Nephron (organoid): Measurements from ENCODE around the gene FSTL5.

Experiments used
- H3K27ac Mint-ChIP-seq, 3 experiments: 2 replicates each; pipeline ENCODE4 v1.8.0; 2020; ENCODE audit warnings: mixed read lengths in 3 of 3, mild to moderate bottlenecking in 2 of 3, moderate library complexity in 1 of 3
- H3K27me3 Mint-ChIP-seq: 2 replicates; pipeline ENCODE4 v1.8.0; 2021; ENCODE audit warnings: low read depth, mild to moderate bottlenecking, moderate library complexity, mixed read lengths
- H3K36me3 Mint-ChIP-seq: 2 replicates; pipeline ENCODE4 v1.8.0; 2020; ENCODE audit warnings: low read depth, mixed read lengths
- H3K4me1 Mint-ChIP-seq: 2 replicates; pipeline ENCODE4 v1.8.0; 2020; ENCODE audit warnings: mixed read lengths
- H3K4me3 Mint-ChIP-seq, 3 experiments: 2 replicates each; pipeline ENCODE4 v1.8.0; 2020; ENCODE audit warnings: mild to moderate bottlenecking in 3 of 3, mixed read lengths in 3 of 3, moderate library complexity in 2 of 3
- H3K9me3 Mint-ChIP-seq: 2 replicates; pipeline ENCODE4 v1.8.0; 2020; ENCODE audit warnings: mixed read lengths
- TF ChIP-seq, protein P1 (sequence below), 3 experiments: fragments of 200-600 bp; sonication (generic); IDR thresholded peaks; one replicate each; pipeline ENCODE4 v1.5.0; 2021; ENCODE audit warnings: antibody characterized with exemption in 3 of 3; ENCODE audit not compliant: unreplicated experiment in 3 of 3

Gene FSTL5

DNA sequence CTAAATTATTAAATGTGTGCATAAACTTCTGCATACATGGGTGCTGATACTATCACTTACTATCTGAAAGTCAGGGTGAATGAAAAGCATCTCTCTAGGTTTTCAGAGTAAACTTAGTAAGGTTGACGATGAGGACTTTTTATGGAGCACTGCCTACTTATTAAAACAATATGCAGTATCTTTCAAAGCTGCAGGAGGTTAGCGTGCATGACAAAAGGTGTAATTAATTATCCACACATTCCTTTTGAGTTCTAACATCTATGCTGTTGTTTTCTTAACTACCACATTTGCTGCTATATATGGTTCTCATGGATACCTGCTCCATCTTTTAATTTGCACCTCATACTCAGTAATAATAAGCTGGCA is 256.2 kb downstream of the FSTL5 start:
- Mint-ChIP-seq H3K4me3 (no peak overlapping the region), H3K9me3 (no peaks in the 10 kb centered on the region), H3K27ac (no peak overlapping the region), H3K36me3 (no peaks in the 10 kb centered on the region), H3K27me3 (no peaks in the 10 kb centered on the region), H3K4me1 (no peaks in the 10 kb centered on the region)
- TF ChIP-seq, protein P1, sequence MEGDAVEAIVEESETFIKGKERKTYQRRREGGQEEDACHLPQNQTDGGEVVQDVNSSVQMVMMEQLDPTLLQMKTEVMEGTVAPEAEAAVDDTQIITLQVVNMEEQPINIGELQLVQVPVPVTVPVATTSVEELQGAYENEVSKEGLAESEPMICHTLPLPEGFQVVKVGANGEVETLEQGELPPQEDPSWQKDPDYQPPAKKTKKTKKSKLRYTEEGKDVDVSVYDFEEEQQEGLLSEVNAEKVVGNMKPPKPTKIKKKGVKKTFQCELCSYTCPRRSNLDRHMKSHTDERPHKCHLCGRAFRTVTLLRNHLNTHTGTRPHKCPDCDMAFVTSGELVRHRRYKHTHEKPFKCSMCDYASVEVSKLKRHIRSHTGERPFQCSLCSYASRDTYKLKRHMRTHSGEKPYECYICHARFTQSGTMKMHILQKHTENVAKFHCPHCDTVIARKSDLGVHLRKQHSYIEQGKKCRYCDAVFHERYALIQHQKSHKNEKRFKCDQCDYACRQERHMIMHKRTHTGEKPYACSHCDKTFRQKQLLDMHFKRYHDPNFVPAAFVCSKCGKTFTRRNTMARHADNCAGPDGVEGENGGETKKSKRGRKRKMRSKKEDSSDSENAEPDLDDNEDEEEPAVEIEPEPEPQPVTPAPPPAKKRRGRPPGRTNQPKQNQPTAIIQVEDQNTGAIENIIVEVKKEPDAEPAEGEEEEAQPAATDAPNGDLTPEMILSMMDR (IDR thresholded peaks at IDR 0.05; ENCODE audit: unreplicated experiment in 3 of 3) = no peak

DNA sequence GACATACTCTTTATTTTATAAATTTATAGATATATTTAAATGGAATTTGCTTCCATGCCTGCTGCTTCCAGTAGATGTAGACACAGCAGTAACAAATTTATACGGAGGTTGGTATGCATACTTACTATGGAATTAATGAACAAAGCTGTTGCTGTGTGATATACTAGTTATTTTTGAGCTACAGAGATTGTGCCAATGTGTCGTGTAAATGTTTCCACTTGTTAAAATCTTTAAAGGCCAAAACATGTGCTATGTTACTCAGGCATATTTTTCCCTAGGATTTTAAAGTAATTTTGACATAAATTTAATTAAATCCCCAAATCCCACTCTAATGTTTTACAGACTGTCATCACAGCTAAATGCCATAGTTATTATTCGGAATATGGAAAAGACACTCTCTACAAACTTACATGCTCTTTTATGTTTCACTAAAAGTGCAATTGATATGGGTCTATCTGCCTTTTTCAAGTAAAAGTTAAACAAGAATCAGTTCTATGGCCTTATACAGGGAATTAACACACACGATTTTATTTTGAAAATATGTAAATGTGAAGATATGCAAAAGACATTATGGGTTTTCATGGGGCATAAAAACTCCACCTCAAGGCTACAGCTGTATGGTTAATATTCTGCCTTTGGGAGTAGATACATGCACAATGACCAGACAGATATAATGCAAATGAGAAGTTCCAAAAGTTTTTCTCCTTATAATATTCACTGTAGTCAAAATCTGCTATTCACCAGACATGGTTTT is 256.8 kb downstream of the FSTL5 start:
- Mint-ChIP-seq H3K36me3 (no peaks in the 10 kb centered on the region), H3K4me1 (no peaks in the 10 kb centered on the region)

DNA sequence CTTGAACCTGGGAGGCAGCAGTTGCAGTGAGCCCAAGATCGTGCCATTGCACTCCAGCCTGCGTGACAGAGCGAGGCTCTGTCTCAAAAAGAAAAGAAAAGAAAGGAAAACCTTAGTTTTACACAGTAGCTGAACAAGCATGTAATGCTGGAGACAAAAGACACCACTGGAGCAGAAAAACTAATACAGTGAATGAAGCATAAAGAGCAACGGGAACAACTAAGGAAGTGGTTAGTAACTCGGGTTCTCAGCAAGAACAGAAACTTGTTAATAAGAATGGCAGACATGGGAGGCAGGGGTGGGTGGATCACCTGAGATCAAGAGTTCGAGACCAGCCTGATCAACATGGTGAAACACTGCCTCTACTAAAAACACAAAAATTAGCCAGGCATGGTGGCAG is 263.7 kb downstream of the FSTL5 start:
- Mint-ChIP-seq H3K4me3 (no peak overlapping the region), H3K27ac (no peak overlapping the region), H3K4me1 (no peaks in the 10 kb centered on the region), H3K9me3 (no peaks in the 10 kb centered on the region), H3K27me3 (no peaks in the 10 kb centered on the region), H3K36me3 (no peaks in the 10 kb centered on the region)
- TF ChIP-seq, protein P1 (IDR thresholded peaks at IDR 0.05; ENCODE audit: unreplicated experiment in 3 of 3) = no peak

More for the DNA sequence above, 256.8 kb downstream of the FSTL5 start:
- no peak overlapping the region for H3K4me3 Mint-ChIP-seq
- H3K9me3 Mint-ChIP-seq = no peaks in the 10 kb centered on the region
- H3K27ac Mint-ChIP-seq = no peak overlapping the region
- H3K27me3 Mint-ChIP-seq = no peaks in the 10 kb centered on the region
- TF ChIP-seq, protein P1 (IDR thresholded peaks at IDR 0.05; ENCODE audit: unreplicated experiment in 3 of 3) = no peak

DNA sequence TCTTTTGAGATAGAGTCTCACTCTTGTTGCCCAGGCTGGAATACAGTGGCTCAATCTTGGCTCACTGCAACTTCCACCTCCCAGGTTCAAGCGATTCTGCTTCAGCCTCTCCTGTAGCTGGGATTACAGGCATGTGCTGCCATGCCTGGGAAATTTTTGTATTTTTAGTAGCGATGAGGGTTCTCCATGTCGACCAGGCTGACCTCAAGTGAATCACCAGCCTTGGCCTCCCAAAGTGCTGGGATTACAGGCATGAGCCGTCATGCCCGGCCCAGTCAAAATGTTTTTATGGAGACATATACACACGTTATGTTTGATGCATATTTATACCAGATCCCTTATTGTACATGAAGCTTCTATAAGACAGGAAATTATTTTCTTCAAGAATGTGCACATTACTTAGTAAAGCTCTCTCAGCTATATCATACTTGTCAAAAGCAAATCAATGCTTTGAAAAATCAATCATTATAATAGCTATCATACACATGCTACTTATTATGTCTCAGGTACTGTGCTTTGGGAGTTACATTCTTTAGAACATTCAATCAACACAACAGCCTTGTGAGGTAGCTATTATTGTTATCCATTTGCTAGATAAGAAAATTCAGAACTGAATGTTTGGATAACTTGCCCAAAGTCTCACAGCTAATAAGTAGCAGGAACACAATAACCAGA is 269.2 kb downstream of the FSTL5 start:
- no peaks in the 10 kb centered on the region for H3K36me3 Mint-ChIP-seq
- TF ChIP-seq, protein P1 (IDR thresholded peaks at IDR 0.05; ENCODE audit: unreplicated experiment in 3 of 3) = no peak

DNA sequence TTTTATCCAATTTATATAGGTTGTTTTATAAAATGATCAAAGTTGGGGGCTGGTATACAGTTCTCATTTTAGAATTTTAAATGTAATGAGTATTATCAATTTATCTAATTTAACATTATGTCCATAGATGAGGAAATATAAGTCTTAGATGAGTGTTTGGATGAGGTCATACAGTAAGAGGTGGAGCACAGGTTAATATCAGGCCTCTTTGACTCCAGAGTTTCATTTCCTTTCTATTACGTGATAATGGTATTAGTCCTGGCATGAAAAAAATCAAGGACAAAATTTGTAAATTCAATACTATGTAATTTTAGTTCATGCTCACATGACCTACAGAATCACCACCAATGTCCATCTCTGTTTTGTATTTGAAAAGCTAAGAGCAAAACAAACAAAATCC is 269.8 kb downstream of the FSTL5 start:
- H3K4me3 Mint-ChIP-seq = no peak overlapping the region

More for the DNA sequence above, 269.2 kb downstream of the FSTL5 start:
- no peaks in the 10 kb centered on the region for H3K27me3 Mint-ChIP-seq
- H3K4me1 Mint-ChIP-seq = no peaks in the 10 kb centered on the region
- H3K27ac Mint-ChIP-seq = no peak overlapping the region
- no peak overlapping the region for H3K4me3 Mint-ChIP-seq
- H3K9me3 Mint-ChIP-seq = no peaks in the 10 kb centered on the region

More for the DNA sequence above, 269.8 kb downstream of the FSTL5 start:
- Mint-ChIP-seq H3K9me3 (no peaks in the 10 kb centered on the region), H3K4me1 (no peaks in the 10 kb centered on the region), H3K36me3 (no peaks in the 10 kb centered on the region), H3K27ac (no peak overlapping the region), H3K27me3 (no peaks in the 10 kb centered on the region)
- TF ChIP-seq, protein P1 (IDR thresholded peaks at IDR 0.05; ENCODE audit: unreplicated experiment in 3 of 3) = no peak
